HG02840 (cell line): ENCODE results near the gene SRC.

ENCODE experiments used
- ATAC-seq: cut with Tn5 transposase; IDR thresholded peaks from one replicate; pipeline ENCODE4 v1.9.1; 2021; ENCODE audit warnings: mild to moderate bottlenecking, moderate library complexity, moderate number of reproducible peaks; ENCODE audit not compliant: unreplicated experiment, low FRiP score

The SRC gene

GRCh38 chr20:37348792-37349516 lies 3.0 kb downstream of the SRC start:
- ATAC-seq: no peak

DNA sequence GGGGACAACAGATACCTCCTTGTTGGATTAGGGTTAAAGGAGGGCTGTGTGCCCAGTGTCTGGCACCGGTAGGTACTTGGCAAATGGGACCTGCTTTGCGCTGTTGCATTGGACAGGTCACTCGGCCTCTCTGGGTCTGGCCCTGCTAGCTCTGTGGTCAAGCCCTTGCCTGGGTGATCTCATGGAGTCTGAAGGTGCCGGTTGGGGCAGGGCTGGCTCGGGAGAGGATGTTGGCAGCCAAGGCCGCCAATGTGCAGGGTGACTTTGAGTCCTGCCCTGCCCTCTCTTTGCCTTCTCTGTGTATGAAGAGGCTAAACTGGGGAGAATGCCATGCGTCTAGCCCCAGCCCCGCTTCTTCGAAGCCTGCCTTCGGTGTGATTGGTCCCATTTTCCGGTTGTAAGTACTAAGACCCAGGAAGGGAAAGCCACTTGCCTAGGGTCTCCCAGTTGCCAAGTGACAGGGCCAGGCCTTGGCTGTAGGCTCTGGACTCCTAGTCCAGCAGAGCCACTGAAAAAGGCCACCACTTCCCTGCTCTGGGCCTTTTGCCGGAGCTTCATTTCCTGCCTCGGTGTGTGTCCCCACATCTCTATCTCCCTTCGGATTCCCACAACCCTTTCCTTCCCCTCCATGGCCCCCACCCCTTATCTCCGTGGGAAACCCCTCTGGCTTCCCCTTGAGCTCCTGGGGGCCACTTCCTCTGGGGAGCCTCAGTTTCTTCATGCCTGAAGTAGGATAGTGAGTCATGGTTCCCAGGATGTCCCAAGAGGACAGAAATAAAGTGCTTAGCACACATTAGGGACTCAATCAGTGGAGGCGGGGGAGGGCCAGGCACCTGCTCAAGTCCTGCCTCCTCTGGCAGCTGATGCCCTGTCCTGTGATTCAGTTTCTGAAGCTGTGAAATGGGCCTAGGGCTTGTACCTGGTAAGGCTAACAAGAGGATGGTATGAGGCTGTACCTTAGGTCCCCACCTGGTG lies 3.9 kb downstream of the SRC start:
- no peak for ATAC-seq

DNA sequence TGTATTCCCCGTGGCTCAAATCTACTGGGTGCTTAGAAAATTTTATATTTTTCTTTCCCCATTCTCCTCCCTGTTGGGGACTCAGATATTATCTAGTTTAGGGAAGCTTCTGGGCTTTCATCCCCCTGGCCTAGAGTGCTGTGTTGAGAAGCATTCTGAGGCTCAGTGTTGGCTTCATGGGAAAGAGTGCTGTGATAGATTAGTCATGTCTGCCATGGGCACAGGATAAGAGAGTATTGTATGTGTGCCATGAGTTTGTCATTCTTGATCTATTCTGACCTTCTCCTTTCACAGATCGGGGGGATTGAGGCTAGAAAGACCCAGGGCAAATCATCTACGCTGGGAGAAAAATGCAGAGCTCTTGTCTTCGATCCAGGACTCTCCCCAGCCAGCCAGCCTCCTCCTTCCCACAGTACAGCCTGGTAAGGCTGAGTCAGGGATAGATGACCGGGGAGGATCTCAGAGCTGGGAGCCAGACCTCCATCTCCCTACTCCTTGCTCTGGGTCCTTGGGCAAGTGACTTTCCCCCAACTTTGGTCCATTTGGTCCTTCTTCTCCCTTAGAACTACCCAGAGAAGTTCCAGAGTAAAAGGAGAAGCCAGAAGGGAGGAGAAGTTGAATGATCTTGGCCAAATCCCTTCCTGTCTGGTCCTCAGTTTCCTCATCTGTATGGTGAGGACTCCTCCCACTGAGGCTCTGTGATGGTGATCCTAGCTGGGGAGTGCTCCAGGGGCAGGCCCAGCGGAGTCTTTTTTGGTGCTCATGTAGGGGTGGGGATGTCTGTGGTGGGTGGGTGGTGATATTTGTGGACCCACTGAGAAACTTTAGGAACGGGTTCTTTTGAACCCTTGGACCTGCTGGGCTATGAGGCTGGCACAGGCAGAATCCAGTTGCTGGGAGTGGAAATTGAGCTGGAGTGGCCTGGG lies 5.0 kb downstream of the SRC start:
- no peak for ATAC-seq

DNA sequence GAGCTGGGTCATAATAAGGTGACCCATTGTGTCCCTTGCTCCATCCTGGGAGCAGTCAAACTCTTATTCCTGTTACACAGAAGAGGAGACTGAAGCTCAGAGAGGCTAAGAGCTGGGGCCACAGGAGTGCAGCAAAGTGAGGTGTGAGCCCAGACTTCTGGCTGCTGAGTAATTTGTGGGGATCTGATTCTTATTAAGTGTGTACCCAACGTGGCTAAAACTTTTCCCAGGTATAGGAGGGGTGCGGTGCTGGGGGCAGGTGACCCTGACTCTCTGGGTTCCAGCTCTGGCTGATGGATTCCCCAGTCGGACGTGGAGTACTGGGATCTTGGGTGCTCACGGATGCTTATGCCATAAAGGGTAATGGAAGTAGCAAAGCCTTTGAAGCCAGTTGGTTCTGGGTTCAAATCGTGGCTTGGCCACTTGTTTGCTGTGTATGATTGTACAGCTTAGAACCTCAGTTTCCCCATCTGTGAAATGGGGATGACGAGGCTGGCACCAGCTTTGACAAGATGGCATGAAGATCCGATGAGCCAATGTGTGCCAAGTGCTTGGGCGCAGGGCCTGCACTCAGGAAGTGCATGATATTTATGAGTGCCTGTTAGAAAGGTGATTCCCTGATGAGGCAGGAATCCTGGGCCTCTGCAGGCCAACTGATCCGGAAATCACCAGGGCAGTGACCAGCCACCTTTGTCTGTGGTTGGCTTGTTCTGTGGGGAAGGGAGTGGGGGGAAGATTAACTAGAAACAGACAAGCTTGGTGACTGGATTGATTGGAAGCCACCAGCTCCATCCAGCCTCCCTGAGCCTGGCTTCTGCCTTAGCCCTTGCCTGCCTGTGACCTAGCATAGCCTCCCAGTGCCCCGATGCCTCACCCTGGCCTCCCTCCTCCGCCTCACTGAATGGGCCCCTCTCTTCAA lies 6.0 kb downstream of the SRC start:
- no peak for ATAC-seq

- no peak for ATAC-seq
Observed at GRCh38 chr20:37352608-37352980, 6.7 kb downstream of the SRC start.

DNA sequence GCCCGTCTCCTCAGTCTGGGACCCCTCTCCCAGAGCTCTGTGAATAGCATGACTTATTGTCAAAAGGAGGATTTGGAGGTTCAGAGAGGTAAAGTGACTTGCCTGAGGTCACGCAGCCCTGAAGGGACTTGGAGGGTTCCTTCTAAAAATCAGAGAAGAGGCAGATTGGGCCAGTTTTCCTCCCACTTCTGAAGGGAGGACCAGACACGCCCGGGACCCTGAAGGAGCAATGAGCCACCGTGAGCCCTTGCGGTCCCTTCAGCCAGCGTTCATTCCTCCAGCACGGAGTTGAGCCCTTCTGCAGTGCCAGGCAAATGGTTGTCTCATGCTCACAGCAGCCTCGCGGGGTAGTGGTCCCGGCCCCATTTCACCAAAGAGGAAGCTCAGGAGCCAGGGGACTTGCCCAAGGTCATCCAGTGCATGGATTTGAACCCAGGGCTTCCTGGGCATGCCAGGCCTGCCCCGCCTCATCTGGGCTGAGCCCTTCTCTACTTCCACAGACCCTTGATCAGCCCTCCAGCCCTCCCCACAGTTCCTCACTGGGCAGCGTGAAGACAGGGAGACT lies 7.4 kb downstream of the SRC start:
- no peak for ATAC-seq

DNA sequence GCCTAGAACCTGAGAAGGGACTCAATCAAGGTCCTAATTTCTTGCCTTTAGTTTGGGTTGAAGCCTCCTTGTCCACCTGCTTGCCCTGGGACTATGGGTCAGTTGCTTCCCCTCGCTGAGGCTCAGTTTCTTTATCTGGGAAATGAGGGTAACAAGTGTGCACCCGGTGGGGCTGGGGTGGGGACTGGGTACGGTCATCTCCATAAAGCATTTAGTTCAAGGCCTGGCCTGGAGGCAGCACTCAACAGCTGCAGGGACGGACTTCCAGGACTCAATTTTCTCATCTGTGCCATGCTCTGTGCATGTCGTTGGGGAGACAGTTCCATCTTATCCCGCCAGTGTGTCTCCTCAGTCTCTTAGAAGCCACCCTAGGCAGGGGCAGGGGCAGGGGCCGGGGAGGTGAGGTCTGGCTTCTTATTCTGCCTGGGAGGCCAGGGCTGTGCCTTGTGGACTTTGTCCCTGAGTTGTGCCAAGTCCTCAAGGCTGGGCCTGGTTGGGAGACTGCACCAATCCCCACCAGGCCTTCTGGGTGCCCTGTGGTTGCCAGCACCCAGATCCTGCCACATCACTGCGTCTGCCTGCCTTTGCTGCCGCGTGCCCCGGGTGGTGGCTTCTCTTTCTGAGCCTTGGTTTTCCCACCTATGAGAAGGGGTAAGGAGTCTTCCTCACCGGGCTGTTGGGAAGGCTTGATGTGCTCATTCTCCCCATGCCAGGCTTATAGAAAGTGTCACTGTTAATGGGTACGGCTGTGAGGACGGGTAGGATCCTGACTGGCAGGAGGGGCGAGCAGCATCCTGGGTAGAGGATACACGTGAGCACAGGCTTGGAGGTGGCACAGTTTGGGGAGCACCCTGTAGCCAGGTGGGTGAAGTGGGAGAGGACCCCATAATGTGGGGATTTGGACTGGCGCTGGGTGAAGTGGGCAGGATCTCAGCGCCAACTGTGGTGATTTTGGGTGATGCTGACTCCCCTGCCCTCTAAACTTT lies 8.6 kb downstream of the SRC start:
- ATAC-seq: no peak

- no peak for ATAC-seq
Observed at GRCh38 chr20:37355252-37356180, 9.6 kb downstream of the SRC start.

DNA sequence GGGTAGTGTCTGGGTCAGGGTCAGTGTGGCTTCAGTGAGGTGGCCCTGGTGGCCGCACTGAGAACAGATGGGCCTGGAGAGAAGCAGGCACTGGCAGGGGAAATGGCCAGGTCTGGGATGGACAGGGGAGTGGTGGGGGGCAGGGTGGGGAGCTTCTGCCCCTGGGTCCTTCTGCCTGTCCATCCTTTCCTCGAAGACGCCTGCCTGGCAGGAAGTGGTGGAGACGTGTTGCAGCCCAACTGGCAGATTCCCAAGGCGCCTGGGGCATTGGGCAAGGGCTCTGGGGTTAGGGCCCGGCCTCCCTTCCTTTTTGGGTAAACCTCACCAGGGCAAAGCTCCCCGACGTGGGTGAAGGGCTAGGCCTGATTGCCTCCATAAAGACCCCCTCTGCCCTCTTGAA lies 10.4 kb downstream of the SRC start:
- no peak for ATAC-seq

GRCh38 chr20:37356961-37357371 lies 11.0 kb downstream of the SRC start:
- ATAC-seq: no peak

GRCh38 chr20:37357481-37358365 lies 11.8 kb downstream of the SRC start:
- no peak for ATAC-seq

- no peak for ATAC-seq
Observed at GRCh38 chr20:37358366-37359150, 12.6 kb downstream of the SRC start.

- ATAC-seq: no peak
Observed at GRCh38 chr20:37359331-37359730, 13.4 kb downstream of the SRC start.

DNA sequence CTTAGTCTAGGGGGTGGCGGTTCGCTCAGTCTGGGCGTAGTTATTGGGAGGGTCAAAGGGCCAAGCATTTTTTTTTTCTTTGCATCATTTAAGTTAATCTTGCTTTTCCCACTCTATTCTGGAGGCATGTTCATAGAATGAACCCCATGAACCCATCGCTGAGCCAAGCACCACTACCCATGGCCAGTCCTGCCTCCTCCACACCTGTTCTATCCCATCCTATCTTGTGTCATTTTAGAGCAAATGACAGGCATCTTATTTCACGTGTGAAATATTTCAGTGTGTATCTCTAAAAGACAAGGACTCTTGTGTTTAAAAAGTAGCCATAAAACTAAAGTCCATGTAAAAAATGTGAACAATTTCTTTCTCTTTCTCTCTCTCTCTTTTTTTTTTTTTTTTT lies 13.9 kb downstream of the SRC start:
- no peak for ATAC-seq

DNA sequence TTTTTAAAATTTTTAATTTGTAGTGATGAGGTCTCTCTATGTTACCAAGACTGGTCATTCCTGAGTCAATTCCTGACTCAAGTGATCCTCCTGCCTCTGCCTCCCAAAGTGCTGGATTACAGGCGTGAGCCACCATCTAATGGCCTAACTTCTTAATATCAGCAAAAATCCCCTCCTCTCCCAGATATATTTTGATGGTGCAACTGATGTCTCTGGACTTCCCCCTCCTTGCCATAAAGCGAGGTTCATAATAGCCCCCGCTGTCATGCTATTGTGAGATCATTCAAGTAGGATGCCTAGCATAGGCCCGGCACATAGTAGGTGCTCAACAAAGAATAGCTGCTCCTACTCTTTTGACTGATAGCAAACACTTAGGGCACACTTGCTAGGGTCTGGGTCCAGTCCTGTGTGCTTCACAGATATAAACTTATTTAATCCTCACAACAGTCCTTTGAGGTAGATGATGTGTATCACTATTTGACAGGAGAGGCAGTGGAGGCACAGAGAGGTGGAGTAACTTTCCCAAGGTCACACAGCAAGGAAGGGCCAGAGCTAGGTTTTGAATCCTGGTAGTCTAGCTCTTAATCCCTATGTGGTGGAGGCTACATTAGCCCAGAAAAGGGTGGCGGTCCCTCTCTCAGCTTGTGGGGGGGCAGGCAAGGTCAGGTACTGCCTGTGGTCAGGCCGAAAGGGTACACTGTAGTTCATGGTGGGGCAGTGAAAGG lies 14.6 kb downstream of the SRC start:
- no peak for ATAC-seq
